ENCODE data around the gene APOF.
"Not testable (repeated sequence)": the region's sequence is repeated elsewhere in the genome, so short reads cannot be mapped to it uniquely, and the experiment has no call there.

Gene APOF

DNA sequence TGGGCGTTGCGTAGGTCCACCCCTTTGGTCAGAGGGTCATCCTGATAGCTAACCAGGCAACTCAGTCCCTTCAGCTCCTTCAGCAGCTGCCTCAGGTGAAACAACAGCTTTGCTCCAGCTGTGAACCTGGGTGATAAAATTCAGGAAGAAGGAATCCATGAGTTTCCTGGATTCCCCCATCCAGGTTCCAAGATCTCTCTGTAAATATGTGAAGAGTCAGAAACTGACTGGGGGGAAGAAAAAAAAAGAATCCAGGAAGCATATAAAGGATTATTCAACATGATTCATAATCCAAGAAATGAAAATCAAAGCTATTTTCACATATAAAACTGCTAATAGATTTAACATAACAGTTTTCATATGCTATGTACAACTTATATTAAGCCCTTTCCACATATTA is 11.3 kb downstream of the APOF start:
- ChIA-PET CTCF (interaction anchor here (0.9 to 4.3 kb wide), 9 partner anchors 8 to 113 kb away, joined by 3 to 21 read pairs (median 3); partner anchors contain the start of genes IL23A, PAN2 and STAT2), POLR2A (interaction anchor here (1.6 to 4.4 kb wide), 2 partner anchors 9 kb away, joined by 4 to 29 read pairs; partner anchors contain the start of gene STAT2)
- DNase-seq (ENCODE audit: extremely low spot score): no peak
- TF ChIP-seq, protein P1, sequence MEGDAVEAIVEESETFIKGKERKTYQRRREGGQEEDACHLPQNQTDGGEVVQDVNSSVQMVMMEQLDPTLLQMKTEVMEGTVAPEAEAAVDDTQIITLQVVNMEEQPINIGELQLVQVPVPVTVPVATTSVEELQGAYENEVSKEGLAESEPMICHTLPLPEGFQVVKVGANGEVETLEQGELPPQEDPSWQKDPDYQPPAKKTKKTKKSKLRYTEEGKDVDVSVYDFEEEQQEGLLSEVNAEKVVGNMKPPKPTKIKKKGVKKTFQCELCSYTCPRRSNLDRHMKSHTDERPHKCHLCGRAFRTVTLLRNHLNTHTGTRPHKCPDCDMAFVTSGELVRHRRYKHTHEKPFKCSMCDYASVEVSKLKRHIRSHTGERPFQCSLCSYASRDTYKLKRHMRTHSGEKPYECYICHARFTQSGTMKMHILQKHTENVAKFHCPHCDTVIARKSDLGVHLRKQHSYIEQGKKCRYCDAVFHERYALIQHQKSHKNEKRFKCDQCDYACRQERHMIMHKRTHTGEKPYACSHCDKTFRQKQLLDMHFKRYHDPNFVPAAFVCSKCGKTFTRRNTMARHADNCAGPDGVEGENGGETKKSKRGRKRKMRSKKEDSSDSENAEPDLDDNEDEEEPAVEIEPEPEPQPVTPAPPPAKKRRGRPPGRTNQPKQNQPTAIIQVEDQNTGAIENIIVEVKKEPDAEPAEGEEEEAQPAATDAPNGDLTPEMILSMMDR (IDR thresholded peaks at IDR 0.05; ENCODE audit: control extremely low read depth, extremely low read depth, low read depth, missing control alignments): no peak

DNA sequence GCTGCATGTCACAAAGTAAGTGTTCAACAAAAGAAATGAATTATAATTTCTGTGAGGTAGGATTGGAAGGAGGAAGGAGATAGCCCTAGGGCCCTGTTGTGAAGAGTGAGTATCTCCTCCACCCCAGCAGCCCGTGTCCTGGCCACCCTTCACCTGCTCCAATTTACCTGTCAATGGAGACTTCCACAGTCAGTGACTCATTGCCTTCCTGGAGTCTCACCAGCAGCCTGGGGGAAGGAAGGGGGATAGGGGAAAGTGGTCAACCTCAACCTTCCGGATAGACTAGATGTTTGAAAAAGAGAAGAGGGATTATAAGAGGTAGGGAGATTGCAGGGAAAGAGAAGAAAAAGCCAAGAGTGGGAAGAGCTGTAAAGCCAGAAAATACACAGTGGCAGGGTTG is 12.0 kb downstream of the APOF start:
- ChIA-PET POLR2A (interaction anchor here (0.6 to 4.4 kb wide), 3 partner anchors 8 to 24 kb away, joined by 4 to 29 read pairs (median 8); partner anchors contain the start of gene STAT2), CTCF (interaction anchor here (0.9 to 4.3 kb wide), 6 partner anchors 8 to 85 kb away, joined by 3 to 21 read pairs (median 3); partner anchors contain the start of gene STAT2)
- TF ChIP-seq, protein P1 (IDR thresholded peaks at IDR 0.05; ENCODE audit: control extremely low read depth, extremely low read depth, low read depth, missing control alignments): no peak
- DNase-seq (ENCODE audit: extremely low spot score): no peak

DNA sequence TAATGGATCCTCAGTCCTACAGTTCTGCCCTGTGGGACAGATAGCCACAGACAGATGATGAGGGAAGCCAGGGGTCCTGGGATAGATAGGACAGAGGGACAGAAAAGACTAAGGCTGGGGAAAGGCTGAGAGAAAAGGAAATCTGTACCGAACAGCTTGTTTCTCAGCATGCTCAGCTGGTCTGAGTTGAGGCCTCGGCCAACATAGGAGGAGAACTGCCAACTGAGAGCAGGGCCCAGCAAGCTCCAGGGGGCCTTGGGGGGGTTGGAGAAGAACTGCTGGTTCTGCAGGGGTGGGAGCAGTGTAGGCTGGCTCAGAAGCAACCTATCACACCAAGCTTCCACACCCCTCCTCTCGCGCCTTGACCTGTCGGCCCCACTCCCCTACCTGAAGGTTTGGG is 13.9 kb downstream of the APOF start:
- TF ChIP-seq, protein P1 (IDR thresholded peaks at IDR 0.05; ENCODE audit: control extremely low read depth, extremely low read depth, low read depth, missing control alignments): no peak
- DNase-seq (ENCODE audit: extremely low spot score): no peak
- CTCF ChIA-PET: interaction anchor here (0.7 to 4.3 kb wide), 6 partner anchors 10 to 825 kb away, joined by 3 to 21 read pairs (median 4); partner anchors contain the start of genes IL23A, PAN2 and STAT2
- POLR2A ChIA-PET: interaction anchor here (0.6 to 4.4 kb wide), 2 partner anchors 8 to 11 kb away, joined by 3 to 29 read pairs; partner anchors contain the start of gene STAT2

DNA sequence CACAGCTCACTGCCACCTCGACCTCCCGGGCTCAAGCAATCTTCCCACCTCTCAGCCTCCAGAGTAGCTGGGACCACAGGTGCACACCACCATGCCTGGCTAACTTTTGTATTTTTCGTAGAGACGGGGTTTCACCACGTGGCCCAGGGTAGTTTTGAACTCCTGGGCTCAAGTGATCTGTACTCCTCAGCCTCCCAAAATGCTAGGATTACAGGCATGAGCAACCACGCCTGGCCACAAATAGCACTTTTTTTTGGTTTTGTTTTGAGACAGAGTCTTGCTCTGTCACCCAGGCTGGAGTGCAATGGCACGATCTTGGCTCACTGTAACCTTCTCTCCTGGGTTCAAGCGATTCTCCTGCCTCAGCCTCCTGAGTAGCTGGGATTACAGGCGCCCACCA is 15.4 kb downstream of the APOF start:
- DNase-seq (ENCODE audit: extremely low spot score): not testable (repeated sequence)
- ChIA-PET CTCF (interaction anchor here (1.5 to 5.2 kb wide), 4 partner anchors 12 to 155 kb away, joined by 3 to 16 read pairs (median 6); partner anchors contain the start of genes PAN2 and STAT2), POLR2A (interaction anchor here (0.6 to 1.0 kb wide), 2 partner anchors 13 to 253 kb away, joined by 3 to 4 read pairs; partner anchors contain the start of gene STAT2)

DNA sequence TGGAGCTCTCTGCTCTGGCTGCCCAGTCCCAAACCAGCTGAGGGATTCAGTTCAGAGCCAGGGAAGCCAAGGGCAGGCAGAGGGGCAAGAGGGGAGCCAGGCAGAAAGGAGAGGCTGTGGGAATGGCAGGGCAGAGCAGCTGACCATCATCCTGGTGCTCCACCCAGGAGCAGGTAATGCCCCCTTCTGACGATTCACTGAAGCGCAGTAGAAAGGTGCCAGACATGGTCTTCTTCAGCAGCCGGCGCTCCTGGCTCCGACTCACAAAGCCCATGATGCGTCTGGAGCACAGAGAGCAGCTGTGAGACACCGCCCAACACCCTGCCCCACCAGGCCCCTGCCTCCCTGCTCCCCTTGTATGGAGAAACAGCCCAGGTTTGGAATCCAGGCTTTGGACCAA is 16.0 kb downstream of the APOF start:
- TF ChIP-seq, protein P1 (IDR thresholded peaks at IDR 0.05; ENCODE audit: control extremely low read depth, extremely low read depth, low read depth, missing control alignments): no peak
- ChIA-PET POLR2A (interaction anchor here (0.5 to 1.0 kb wide), 3 partner anchors 10 to 252 kb away, joined by 3 to 10 read pairs (median 4); partner anchors contain the start of gene STAT2), CTCF (interaction anchor here (1.5 to 5.2 kb wide), 4 partner anchors 13 to 155 kb away, joined by 3 to 16 read pairs (median 6); partner anchors contain the start of genes PAN2 and STAT2)
- DNase-seq (ENCODE audit: extremely low spot score): no peak

DNA sequence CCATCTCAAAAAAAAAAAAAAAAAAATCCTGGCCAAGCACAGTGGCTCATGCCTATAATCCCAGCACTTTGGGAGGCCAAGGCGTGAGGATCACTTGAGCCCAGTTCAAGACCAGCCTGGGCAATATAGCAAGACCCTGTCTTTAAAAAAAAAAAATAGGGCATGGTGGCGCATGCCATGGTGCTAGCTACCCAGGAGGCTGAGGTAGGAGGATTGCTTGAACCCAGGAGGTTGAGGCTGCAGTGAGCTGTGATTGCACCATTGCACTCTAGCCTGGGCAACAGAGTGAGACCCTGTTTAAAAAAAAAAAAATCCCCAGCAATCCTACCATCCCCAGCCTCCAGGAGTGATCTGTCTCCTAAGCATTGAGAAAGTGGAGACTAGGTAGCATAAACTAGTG is 20.4 kb downstream of the APOF start:
- CTCF ChIA-PET: interaction anchor here (1.1 to 1.6 kb wide), 4 partner anchors 18 to 136 kb away, joined by 3 to 5 read pairs (median 3); partner anchors contain the start of gene STAT2
- POLR2A ChIA-PET: interaction anchor here (0.7 to 1.2 kb wide), 3 partner anchors 9 to 295 kb away, joined by 3 to 11 read pairs (median 4); partner anchors contain the start of gene STAT2
- DNase-seq (ENCODE audit: extremely low spot score): not testable (repeated sequence)

DNA sequence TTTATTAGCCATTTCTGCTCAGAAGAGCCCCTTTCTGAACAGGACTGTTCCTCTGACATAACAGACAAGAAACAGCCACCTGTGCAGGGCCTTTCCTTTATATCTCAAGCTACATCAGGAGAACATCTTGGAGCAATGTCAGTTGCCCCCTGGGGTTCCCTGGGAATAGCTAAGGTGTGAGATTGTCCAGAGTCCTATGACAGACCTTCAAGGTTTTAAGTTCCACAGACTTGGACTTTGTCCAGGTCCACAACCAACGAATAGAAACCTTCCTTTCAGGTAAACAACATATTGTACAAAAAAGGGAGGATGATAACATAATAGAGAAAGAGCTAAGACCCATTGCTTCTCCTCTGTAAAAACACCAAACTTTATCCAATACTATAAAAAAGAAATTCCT is 21.0 kb downstream of the APOF start:
- POLR2A ChIA-PET: interaction anchor here (0.7 to 1.0 kb wide), 2 partner anchors 18 to 295 kb away, joined by 3 to 11 read pairs; partner anchors contain the start of gene STAT2
- TF ChIP-seq, protein P1 (IDR thresholded peaks at IDR 0.05; ENCODE audit: control extremely low read depth, extremely low read depth, low read depth, missing control alignments): no peak
- no peak for DNase-seq (ENCODE audit: extremely low spot score)
- CTCF ChIA-PET: interaction anchor here (1.1 to 1.6 kb wide), 5 partner anchors 18 to 136 kb away, joined by 3 read pairs; partner anchors contain the start of genes CNPY2 and STAT2
